HG02885 (cell line): ENCODE data around the gene N4BP2.
"Not testable (repeated sequence)": the region's sequence is repeated elsewhere in the genome, so short reads cannot be mapped to it uniquely, and the experiment has no call there.

Source experiments
- ATAC-seq: cut with Tn5 transposase; IDR thresholded peaks from one replicate; pipeline ENCODE4 v1.9.1; 2021; ENCODE audit warnings: mild to moderate bottlenecking; ENCODE audit not compliant: unreplicated experiment, poor library complexity

N4BP2 gene

GRCh38 chr4:40056716-40057585 is at the start of gene N4BP2:
Gene N4BP2, plus strand, starts transcription at chr4:40056850. Its CDS starts 40,491 bp downstream, at chr4:40097341.
- peak; percentile 68 for ATAC-seq

- no peak for ATAC-seq
Observed at GRCh38 chr4:40016007-40016406, 40.6 kb upstream of the N4BP2 start.

GRCh38 chr4:40020221-40020620 is 36.4 kb upstream of the N4BP2 start:
- no peak for ATAC-seq

GRCh38 chr4:40021116-40021515 is 35.5 kb upstream of the N4BP2 start:
- ATAC-seq = not testable (repeated sequence)

- not testable (repeated sequence) for ATAC-seq
Observed at GRCh38 chr4:40024049-40024448, 32.6 kb upstream of the N4BP2 start.

GRCh38 chr4:40032785-40033184 is 23.9 kb upstream of the N4BP2 start:
- ATAC-seq = no peak

GRCh38 chr4:40033613-40034012 is 23.0 kb upstream of the N4BP2 start:
- no peak for ATAC-seq

GRCh38 chr4:40038977-40039376 is 17.7 kb upstream of the N4BP2 start:
- ATAC-seq = no peak

GRCh38 chr4:40040908-40041307 is 15.7 kb upstream of the N4BP2 start:
- ATAC-seq = no peak

- no peak for ATAC-seq
Observed at GRCh38 chr4:40043786-40044185, 12.9 kb upstream of the N4BP2 start.

GRCh38 chr4:40046311-40046980 is 10.2 kb upstream of the N4BP2 start:
- ATAC-seq = no peak

- no peak for ATAC-seq
Observed at GRCh38 chr4:40053161-40053560, 3.5 kb upstream of the N4BP2 start.

GRCh38 chr4:40055511-40055862 is 1.2 kb upstream of the N4BP2 start:
- no peak for ATAC-seq

- ATAC-seq = peak; percentile 29
Observed at GRCh38 chr4:40055863-40056715, 561 bp upstream of the N4BP2 start.

- peak; percentile 74 for ATAC-seq
Observed at GRCh38 chr4:40057586-40058091, 989 bp downstream of the N4BP2 start.

- ATAC-seq = no peak
Observed at GRCh38 chr4:40058121-40058520, 1.5 kb downstream of the N4BP2 start.

GRCh38 chr4:40058854-40059253 is 2.2 kb downstream of the N4BP2 start:
- no peak for ATAC-seq

- no peak for ATAC-seq
Observed at GRCh38 chr4:40059362-40059761, 2.7 kb downstream of the N4BP2 start.

GRCh38 chr4:40065010-40065409 is 8.4 kb downstream of the N4BP2 start:
- no peak for ATAC-seq

GRCh38 chr4:40066651-40067050 is 10.0 kb downstream of the N4BP2 start:
- no peak for ATAC-seq

- no peak for ATAC-seq
Observed at GRCh38 chr4:40070387-40070786, 13.7 kb downstream of the N4BP2 start.
